ENCODE data around the gene MYPOP.

The MYPOP gene, protein sequence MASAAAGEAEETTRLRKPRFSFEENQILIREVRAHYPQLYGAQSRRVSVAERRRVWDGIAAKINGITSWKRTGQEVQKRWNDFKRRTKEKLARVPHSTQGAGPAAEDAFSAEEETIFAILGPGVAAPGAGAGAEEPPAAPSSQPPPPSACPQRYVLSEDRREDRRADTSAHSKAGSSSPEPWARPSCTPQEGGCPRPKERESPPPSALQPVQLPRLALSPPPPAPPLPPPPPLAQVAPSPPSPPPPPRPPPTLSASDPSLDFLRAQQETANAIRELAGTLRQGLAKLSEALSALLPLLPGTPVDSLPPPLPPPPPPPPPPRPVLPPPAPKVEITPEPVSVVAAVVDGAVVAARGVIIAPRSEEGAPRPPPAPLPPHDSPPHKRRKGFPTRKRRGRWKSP

DNA sequence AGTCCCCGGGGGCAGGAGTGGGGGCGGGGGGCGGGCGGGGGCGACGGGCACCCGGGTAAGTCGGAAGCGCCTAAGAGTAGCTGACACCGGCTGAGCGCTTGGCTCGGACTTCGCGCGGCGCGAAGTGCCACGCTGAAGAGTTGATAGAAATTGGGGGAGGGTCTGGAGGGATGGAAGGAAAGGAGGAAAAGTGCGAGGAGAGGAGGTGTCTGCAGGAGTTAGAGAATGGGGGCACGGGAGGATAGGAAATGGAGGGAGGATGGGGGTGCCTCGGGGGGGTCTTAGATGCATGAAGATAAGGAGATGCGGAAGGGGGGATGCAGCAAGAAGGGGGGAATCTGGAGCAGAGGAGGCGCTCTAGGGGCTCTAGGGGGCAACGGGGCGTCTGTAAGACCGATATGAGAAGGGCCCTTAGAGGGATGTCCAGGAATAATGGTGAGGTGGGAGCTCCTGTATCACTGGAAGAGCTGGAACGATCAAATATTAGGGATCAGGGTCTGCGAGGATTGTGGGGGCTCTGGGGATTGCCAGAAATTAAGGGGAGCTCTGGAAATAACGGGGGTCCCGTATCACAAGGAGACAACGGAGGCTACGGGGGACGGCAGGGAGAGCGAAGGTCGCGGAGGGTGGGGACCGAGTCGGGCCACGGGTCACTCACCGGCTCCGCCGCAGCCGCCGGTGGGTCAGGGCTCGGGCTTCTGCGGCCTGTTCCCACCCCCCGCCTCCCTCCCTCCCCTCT, at the start of gene MYPOP:
MYPOP (minus strand) TSS at position 702 of the 739 bp plus-strand sequence. CDS start 840 bp downstream, outside the sequence.
- DNase-seq = no peak

DNA sequence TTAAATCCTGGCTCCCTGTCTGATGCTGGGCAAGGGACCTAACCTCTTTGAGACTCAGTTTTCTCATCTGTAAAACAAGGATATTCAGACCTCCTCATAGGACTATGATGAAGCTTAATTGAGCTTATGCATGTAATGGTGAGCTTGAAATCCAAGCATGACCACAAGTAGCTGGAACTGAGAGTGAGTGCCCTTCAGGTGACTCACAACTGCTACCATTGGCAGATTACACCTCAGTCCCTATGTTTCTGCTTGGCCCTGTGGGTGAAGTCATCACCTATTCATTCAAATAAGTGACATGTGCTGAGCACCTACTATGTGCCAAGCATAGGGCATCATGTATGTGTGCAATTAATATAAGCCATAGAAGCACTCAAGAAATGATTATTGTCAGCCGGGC, 45.5 kb upstream of the MYPOP start:
- DNase-seq = no peak

DNA sequence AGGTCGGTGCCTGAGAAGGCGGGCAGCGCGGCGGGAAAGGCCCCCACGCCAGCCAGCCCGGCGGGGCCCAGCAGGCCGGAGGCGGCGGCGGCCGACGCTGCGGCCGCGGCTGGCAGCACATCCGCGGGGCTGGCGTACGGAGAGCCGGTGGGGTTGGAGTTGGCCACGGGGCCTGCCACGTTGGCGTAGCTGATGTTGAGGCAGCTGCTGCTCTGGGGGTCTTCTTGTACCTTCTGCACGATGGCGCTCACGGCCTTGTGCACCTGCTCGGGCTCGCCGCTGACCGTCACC, 38.0 kb upstream of the MYPOP start:
- DNase-seq = no peak

DNA sequence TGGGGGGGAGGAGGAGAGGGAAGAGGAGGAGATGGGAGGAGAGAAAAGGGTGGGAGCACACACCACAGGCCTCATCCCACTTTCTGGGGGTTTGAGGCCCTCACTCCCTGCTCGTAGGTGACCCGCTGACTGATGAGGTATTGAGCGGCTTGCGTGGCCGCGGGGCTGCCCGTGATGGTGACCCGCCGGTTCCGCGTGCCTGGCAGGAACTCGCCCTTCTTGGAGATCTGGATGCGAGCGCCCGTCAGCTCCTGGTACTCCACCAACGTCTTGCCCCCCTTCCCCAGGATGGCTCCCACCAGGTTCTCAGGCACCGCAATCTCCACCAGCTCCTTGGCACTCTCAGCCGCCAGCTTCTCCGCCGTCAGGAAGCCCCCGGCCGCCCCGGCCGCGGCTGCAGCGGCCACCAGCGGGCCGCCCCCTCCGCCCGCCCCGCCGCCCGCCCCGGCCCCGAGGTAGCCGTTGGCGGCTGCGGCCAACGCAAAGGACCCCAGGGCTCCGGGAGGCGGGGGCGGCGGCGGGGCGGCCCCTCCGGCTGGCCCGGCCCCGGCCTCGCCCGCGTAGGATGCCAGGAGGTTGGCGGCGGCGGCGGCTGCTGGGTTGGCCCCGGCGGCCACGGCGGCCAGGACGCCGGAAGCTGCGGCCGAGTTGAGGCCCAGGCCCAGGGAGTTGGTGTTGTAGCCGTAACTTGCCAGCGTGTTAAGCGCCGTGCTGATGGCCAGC, 37.5 kb upstream of the MYPOP start:
- DNase-seq = no peak

DNA sequence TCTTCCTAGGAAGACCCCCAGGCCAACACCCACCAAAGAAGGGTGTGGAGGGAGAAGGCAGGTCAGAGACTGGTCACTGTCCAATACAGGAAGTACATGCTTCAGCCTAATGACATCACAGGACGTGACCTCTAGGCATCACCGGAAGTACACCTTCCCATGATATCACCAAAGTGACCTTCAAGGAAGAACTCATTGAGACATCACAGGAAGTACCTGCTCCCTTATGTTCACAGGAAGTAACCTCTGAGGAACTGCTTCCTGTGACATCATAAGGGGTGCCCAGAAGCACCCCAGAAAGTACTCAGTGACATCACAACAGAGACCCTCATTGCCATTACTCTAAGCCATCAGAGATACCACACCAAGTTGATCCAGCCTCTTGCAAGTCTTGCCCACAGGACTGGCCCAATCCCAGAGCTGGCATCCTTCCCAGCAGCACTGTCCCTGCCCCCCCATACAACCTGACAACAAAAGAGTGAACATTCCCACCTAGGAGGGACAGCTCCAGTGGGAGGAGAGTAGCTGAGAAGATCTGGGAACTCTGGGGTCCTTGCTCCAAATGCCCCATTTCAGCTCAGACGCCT, 36.4 kb upstream of the MYPOP start:
- no peak for DNase-seq

DNA sequence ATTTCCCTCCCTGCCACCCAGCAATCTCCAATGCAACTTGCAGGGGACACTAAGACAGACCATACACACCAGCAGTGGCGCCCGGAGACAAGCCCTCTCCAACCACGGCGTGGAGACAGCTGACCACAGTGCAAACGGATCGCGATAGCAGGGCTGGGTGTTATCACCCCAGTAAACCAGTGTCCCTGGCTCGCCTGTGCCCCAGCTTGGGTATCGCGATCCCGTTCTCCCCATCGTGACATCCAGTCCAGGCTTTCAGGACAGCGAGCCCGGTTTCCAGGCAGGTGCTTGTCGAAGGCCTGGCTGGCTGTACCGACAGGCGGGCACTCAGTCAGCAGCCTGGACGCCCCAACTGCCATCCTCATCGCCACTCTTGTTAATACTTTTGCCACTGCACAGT, 32.9 kb upstream of the MYPOP start:
- DNase-seq = no peak

DNA sequence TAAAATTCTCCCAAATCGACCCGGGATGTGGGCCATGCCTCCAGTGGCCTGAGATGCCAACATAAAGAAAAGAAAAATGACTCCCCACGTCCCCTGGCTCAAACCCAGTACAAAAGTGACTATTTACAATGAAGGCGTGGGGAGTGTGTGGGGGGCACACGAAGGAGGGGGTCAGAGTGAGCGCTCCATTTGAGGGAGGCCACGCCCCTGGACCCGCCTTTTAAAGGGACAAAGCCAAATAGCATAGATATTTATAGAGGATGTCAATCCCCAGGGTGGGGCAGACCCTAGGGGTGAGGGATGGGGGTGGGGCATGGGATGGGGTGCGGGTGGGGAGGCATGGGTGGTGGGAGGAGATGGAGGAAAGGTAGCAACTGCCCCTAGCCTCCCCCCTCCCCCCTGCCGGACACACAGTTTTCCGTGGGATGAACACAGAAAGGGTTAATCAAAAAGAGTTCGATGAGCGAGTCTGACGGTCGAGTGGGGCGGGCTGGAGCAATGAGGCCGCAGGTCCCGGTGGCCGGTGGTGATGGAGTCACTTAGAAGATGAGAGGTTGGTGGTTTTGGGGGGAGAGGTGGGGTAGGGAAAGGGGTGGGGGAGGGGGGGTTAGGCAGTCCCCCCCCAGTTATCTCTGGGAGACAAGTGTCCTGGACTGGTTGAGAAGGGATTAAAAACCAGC, 32.3 kb upstream of the MYPOP start:
- no peak for DNase-seq

DNA sequence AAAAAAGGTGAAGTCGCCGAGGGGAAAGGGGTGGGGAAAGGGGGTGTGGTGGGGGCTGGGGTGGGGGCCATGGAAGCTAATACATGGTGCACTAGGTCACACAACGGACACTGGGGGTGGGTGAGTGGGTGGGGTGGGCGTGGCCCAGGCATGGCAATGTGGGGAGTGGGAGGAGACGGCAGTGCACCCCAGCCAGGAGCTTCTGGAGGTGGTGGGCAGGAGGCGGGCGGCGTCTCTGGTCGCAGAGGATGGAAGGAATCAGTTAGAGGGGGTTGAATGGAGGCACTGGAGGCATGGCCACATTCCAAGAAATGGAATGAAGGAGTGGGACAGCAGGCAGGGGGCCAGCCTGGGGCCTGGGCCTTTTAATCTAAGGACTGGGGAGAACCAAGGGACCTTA, 31.3 kb upstream of the MYPOP start:
- DNase-seq = no peak

DNA sequence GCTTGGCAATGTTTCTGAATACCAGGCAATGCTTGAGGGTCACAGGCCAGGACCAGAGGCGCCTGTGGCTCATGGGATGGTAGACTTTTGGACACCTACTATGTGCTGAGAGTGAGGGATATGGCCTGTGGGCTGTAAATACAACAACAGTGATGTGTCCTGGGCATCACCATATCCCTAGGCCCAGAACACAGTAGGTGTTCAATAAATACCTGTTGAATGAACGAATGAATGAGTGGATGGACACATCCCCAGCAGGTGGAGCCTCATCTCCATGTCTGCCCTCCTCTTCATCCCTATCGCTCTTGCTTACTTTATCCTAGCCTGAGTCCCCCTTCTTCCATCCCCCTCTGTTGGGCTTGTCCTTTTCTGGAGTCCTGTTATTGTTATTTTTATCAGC, 28.6 kb upstream of the MYPOP start:
- no peak for DNase-seq

DNA sequence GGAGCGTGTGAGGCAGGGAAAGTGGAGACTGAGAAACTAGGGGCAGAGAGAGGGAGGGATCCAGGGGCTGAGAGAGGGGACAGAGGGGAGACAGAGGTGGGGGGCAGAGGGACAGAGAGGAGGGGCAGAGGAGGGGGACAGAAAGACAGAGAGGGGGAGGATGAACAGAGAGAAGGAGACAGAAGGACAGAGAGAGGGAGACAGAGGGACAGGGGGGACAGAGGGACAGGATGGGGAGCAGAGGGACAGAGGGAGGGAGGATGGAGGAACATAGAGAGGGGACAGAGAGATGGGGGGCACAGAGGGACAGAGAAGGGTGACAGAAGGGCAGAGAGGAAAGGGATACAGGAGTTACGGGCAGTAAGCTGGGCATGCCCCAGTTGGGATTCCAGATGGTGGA, 26.8 kb upstream of the MYPOP start:
- DNase-seq = no peak

DNA sequence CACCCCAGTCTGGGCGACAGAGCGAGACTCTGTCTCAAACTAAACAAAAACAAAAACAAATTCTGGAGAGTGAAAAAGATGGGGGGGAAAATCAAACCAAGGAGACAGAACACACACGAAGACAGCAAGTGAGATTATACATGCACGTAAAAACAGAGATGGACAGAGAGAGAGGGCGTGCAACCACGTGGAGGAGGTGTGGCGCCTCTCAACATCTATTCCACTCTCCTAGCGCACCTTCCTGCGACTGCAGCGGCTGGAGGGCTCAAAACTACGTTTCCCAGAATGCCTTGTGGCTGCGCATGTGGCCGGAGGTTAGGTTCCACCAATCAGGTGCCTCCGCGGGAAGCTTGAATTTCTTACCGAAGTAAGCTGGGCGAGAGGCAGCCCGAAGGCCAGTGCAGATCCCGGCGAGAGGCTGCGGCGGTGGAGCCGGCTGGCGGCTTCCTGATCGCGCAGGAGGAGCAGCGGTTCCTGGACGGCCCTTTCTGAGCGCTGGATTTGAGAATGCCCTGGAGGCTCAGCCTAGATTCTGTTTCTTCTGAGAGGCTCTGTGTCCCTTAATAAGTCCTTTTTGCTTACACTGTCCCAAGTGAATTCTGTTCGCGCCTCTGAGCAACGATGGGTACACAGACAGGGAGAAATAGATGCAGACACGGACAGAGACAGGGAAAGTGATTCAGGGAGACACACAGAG, 25.3 kb upstream of the MYPOP start:
- peak; percentile 93 for DNase-seq

DNA sequence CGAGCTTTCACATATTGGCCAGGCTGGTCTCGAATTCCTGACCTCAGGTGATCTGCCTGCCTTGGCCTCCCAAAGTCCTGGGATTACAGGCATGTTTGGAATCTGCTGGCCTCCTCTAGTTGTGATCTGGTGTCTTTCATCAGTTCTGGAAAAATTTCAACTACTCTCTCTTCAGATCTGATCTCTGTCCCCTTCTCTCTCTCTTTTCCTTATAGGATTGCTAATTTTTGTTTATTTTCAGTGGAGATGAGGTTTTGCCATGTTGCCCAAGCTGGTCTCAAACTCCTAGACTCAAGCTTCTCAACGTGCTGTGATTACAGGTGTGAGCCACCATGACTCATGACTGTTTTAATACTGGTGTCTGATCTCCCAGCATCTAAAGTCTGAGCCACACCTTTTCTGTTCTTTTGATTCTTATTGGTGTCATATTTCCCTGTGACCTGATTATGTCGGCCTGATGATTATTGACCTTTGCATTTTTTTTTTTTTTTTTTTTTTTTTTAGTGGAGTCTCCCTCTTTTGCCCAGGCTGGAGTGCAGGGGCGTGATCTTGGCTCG, 22.6 kb upstream of the MYPOP start:
- DNase-seq = no peak

DNA sequence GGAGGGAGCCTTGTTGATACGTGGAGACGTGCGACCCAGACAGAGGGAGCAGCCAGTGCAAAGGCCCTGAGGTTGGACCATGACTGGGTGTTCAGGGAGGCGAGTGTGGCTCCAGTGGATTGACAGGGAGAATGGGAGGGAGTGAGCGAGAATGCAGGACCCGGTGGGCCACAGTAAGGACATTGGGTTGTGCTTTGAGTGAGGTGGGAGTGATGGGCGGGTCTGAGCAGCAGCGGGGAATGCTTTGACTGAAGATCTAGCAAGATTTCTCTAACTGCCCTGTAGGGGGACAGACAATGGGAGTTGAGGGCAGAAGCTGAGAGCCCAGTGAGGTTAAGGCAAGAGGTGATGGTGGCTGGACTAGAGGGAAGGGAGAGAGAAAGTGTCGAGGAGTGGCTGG, 19.9 kb upstream of the MYPOP start:
- no peak for DNase-seq

DNA sequence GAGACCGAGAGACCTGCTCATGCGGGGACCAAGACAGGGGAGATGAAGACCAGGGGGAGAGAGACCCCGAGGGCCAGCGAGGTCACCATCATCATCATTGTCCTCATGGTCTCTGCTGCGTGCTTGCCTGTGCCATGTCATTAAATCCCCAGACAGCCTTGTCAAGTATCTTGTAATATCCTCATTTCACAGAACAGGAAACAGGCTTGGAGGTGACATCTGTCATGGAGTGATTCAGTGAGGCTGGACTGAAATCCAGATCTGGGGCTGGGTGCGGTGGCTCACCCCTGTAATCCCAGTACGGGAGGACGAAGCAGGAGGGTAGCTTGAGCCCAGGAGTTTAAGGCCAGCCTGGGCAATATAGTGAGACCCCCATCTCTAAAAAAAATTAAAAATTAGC, 18.0 kb upstream of the MYPOP start:
- DNase-seq = no peak

DNA sequence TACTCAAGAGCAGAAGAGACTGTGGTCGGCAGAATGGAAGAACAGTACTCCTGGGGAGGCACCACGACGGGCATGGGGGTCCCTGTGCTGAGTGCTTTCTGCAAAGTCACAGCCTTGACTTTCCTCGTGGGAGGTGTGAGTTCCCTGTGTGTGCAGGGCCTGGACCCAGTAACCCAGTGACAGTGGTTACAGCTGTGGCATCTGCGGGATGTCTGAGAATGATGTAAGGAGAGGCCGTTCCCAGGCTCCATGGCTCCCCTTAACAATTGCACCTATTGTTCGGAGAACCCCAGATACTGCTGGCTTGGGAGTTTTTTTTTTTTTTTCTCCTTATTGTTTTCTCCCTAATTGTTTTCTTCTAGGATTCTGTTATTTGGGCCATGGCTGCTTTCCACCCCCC, 17.3 kb upstream of the MYPOP start:
- no peak for DNase-seq

DNA sequence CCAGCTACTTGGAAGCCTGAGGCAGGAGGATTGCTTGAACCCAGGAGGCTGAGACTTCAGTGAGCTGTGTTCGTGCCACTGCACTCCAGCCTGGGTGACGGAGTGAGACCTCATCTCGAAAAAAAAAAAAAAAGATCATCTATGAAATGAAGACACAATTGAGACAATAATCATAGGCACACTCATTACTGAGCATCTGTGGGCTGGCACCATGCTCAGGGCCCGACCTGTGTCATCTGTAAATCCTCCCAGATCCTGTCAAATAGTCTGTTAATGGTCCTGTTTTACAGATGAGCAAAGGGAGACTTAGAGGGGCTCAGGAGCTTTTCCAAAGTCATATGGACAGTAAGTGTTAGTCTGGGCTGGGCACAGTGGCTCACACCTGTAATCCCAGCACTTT, 16.3 kb upstream of the MYPOP start:
- DNase-seq = no peak

DNA sequence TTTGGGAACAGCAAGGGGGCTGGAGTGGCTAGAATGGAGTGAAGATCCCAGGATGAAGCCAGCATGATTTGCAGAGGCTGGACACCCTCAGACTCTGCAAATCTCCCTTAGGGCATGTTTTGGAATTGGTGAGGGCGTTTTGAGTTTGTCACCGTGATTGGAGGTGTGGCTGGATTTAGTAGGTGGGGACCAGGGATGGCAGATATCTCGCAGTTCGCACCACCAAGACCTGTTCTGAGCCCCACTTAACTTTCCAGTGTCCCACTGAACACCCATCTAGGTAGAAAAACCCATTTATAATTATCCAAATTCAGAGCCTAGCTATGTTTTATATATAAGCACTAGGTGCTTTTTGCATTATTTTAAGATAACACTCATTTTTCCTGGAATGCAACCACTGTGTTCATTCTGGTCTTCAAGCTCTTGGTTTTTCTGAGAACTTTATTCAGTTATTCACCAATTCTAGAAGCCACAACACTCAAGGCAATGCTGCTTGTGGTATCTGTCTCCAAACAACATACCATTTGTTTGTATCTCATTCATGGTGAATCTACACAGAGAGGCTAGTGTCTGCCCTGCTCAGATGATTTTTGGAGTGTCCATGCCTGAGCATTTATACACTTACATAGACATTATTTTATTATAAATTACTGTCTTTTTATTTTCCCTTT, 15.1 kb upstream of the MYPOP start:
- no peak for DNase-seq

DNA sequence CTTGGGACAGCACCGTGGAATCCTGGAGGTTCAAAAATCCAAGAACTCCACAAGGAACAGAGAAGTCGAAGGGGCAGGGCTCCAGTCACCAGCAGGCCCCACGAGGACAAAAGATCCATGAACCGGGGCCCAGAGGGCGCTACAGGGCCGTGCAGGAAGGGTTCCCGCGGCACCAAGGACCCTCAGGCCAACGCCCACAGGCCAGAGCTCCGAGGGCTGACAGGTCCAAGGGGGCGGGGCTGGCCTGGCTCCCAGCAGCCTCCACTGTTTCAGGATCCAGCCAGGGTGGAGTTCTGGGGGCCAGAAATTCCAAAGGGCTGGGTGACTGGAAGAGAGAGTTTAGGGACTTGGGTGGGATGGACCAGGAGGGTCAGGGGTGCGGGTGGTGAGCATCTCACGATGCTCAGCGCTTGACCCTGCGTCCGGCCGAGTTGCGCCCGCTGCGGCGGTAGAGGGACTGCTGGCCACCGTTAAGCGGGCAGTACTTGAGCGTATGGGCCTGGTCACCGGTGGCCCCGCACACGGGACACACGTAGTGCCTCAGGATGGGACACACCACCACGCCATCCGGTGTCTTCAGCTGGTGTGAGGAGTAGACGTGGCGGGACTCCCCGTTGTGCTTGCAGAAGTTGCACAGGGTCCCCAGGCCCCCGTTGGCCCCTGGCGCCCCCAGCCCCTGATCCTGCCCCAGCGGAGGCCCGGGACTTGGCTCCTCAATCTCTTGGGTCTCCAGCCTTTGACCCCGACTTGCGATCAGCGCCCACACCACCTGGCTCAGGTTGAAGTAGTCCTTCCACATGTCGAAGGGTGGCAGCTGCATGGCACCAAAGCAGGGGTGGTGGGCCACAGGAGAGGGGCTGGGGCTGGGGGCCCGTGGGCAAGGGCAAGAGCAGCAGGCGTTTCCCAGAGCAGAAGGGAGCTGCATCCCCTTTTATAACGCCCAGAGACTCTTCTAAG, 11.7 kb upstream of the MYPOP start, which contains the start of gene NANOS2:
NANOS2 (minus strand) TSS at position 905 of the 957 bp plus-strand sequence; CDS start at position 820, 85 bp downstream.
- DNase-seq = no peak

DNA sequence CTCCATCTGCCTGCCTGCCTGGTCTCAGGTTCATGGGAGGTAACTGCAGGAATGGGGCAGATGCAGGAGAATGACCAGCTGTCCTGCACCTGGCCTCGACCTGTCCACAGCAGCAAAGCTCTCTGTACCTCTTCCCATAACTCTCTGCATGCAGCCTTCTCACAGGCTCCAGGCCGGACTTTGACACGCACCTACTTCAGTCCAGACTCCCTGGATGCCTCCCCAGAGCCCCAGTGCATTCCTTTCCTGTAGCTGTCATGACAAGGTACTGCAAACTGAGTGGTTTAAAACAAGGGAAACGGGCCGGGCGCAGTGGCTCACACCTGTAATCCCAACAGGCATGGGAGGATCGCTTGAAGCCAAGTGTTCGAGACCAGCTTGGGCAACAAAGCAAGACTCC, 8.9 kb upstream of the MYPOP start:
- DNase-seq = no peak

DNA sequence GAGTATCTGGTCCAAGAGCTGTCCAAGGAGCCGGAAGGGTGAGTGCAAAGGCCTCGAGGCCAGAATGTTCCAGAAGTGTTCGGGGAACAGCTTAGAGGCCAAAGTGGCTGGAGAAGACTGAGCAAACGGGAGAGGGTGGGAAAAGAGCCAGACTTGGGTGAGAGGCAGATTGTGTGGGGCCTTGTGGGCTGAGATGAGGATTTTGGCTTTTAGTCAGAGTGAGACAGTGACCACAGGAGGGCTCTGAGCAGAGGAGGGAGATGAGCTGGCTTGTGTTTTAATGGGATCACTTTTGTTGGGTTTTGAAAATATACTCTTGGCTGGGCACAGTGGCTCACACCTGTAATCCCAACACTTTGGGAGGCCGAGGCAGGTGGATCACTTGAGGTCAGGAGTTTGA, 6.5 kb upstream of the MYPOP start:
- DNase-seq = no peak
